Fibroblast of mammary gland (primary cell): ENCODE data around the gene HNRNPAB.

ENCODE experiments used
- DNase-seq: peaks from one replicate; pipeline ENCODE4 v3.0.0-alpha.2; 2010; ENCODE audit warnings: low read depth
- H3K4me3 ChIP-seq: 2 replicates; pipeline ENCODE4 v1.5.1; 2011; ENCODE audit warnings: low read depth, mild to moderate bottlenecking, low read length, moderate library complexity; ENCODE audit not compliant: control insufficient read depth
- CTCF ChIP-seq: conservative IDR thresholded peaks from 2 replicates; pipeline ENCODE4 v1.5.1; 2011; ENCODE audit warnings: low read depth, low read length, inconsistent platforms; ENCODE audit not compliant: control insufficient read depth, insufficient read depth

Gene HNRNPAB

GRCh38 chr5:178244576-178244975 lies 40.2 kb downstream of the HNRNPAB start:
- no peak for TF ChIP-seq CTCF
- H3K4me3 ChIP-seq, result no peak overlapping the region
- DNase-seq, result peak; percentile 28

- DNase-seq, result no peak
- TF ChIP-seq CTCF, result no peak
- H3K4me3 ChIP-seq, result no peak overlapping the region
Observed at GRCh38 chr5:178245389-178245788, 41.1 kb downstream of the HNRNPAB start.

GRCh38 chr5:178246624-178247279 lies 42.4 kb downstream of the HNRNPAB start:
- no peak for TF ChIP-seq CTCF
- DNase-seq, result no peak
- H3K4me3 ChIP-seq, result no peak overlapping the region

- DNase-seq, result no peak
- no peak for TF ChIP-seq CTCF
- H3K4me3 ChIP-seq, result no peak overlapping the region
Observed at GRCh38 chr5:178247481-178248456, 43.4 kb downstream of the HNRNPAB start.

GRCh38 chr5:178248750-178249149 lies 44.4 kb downstream of the HNRNPAB start:
- no peak overlapping the region for H3K4me3 ChIP-seq
- TF ChIP-seq CTCF, result no peak

GRCh38 chr5:178249191-178249989 lies 45.1 kb downstream of the HNRNPAB start:
- no peak for TF ChIP-seq CTCF
- no peak overlapping the region for H3K4me3 ChIP-seq
- DNase-seq, result peak; percentile 55

More at GRCh38 chr5:178248750-178249149, 44.4 kb downstream of the HNRNPAB start:
- DNase-seq, result no peak
